GM06990 (cell line): ENCODE results near the gene SORCS1.
A peak's percentile ranks its signal among the peaks of the same experiment; 100 is the strongest.

ENCODE experiments used
- DNase-seq: peaks from one replicate; pipeline ENCODE4 v3.0.0-alpha.2; 2011; ENCODE audit not compliant: insufficient read length; ENCODE audit errors: extremely low read depth
- H3K27me3 ChIP-seq: replicated peaks from 2 replicates; pipeline ENCODE4 v1.6.0; 2011; ENCODE audit warnings: low read length; ENCODE audit not compliant: control insufficient read depth, insufficient read depth
- H3K36me3 ChIP-seq: 2 replicates; pipeline ENCODE4 v1.5.1; 2011; ENCODE audit warnings: low read length; ENCODE audit not compliant: control insufficient read depth, insufficient read depth
- H3K4me3 ChIP-seq: replicated peaks from 2 replicates; pipeline ENCODE4 v1.5.1; 2011; ENCODE audit warnings: low read depth, mild to moderate bottlenecking, control low read depth, low read length
- CTCF ChIP-seq: IDR thresholded peaks from 2 replicates; pipeline ENCODE4 v1.5.1; 2011; ENCODE audit warnings: low read length, control low read depth, mild to moderate bottlenecking, inconsistent platforms; ENCODE audit not compliant: insufficient read depth, poor library complexity, severe bottlenecking

The SORCS1 gene

GRCh38 chr10:107011105-107011504 is 153.4 kb downstream of the SORCS1 start:
- no peak for DNase-seq
- peak; percentile 21 for TF ChIP-seq CTCF

GRCh38 chr10:107010531-107010930 is 154.0 kb downstream of the SORCS1 start:
- Histone ChIP-seq H3K4me3 (no peak overlapping the region), H3K36me3 (no peaks in the 10 kb centered on the region), H3K27me3 (no peaks in the 10 kb centered on the region)
- TF ChIP-seq CTCF: no peak
- no peak for DNase-seq

More at GRCh38 chr10:107011105-107011504, 153.4 kb downstream of the SORCS1 start:
- H3K4me3 ChIP-seq: no peak overlapping the region
- no peaks in the 10 kb centered on the region for H3K36me3 ChIP-seq
- no peaks in the 10 kb centered on the region for H3K27me3 ChIP-seq

GRCh38 chr10:107004362-107004761 is 160.1 kb downstream of the SORCS1 start:
- H3K27me3 ChIP-seq: no peaks in the 10 kb centered on the region
- no peak for TF ChIP-seq CTCF
- no peak overlapping the region for H3K4me3 ChIP-seq
- no peak for DNase-seq
- no peaks in the 10 kb centered on the region for H3K36me3 ChIP-seq

GRCh38 chr10:107002068-107002467 is 162.4 kb downstream of the SORCS1 start:
- H3K36me3 ChIP-seq: no peaks in the 10 kb centered on the region
- no peaks in the 10 kb centered on the region for H3K27me3 ChIP-seq
- TF ChIP-seq CTCF: no peak
- no peak overlapping the region for H3K4me3 ChIP-seq
- no peak for DNase-seq

GRCh38 chr10:106999118-106999707 is 165.3 kb downstream of the SORCS1 start:
- no peak for DNase-seq

More at GRCh38 chr10:106999118-106999707, 165.3 kb downstream of the SORCS1 start:
- Histone ChIP-seq H3K27me3 (no peaks in the 10 kb centered on the region), H3K36me3 (no peaks in the 10 kb centered on the region), H3K4me3 (no peak overlapping the region)
- TF ChIP-seq CTCF: no peak
